Left lung (tissue), 10 donors: ENCODE results near the gene AGAP1. TPM values are rescaled to one million over a fixed set of nuclear protein-coding genes. Genes with fewer than 3 reads are reported as not detected.

ENCODE experiments used
- ATAC-seq: fragments of 200-7000 bp; cut with Tn5 transposase; one replicate; pipeline ENCODE4 v1.9.1; 2020; ENCODE audit warnings: moderate library complexity
- DNase-seq, 4 donors: peaks; one replicate each; pipeline ENCODE4 v3.0.0-alpha.2; 2013 to 2020
- H3K27ac ChIP-seq, 2 donors: fragments of 200-600 bp; sonication (generic) in 1 of 2; one replicate each; pipeline versions ENCODE4 v1.5.0 to v1.8.0; 2020 to 2021
- H3K27me3 ChIP-seq, 2 donors: fragments of 200-600 bp; sonication (generic) in 1 of 2; one replicate each; pipeline versions ENCODE4 v1.5.0 to v1.8.0; 2020 to 2021
- H3K36me3 ChIP-seq, 2 donors: fragments of 200-600 bp; sonication (generic) in 1 of 2; one replicate each; pipeline versions ENCODE4 v1.5.0 to v1.8.0; 2020 to 2021
- H3K4me1 ChIP-seq, 2 donors: fragments of 200-600 bp; one replicate each; pipeline ENCODE4 v1.8.0; 2021
- H3K4me3 ChIP-seq, 2 donors: fragments of 200-600 bp; sonication (generic) in 1 of 2; one replicate each; pipeline versions ENCODE4 v1.5.0 to v1.8.0; 2020 to 2021; ENCODE audit warnings: mild to moderate bottlenecking in 1 of 2
- H3K9me3 ChIP-seq, 2 donors: fragments of 200-600 bp; sonication (generic) in 1 of 2; one replicate each; pipeline versions ENCODE4 v1.5.0 to v1.8.0; 2020 to 2021
- CTCF ChIP-seq, 2 donors: fragments of 200-600 bp; sonication (generic) in 1 of 2; IDR thresholded peaks; one replicate each; pipeline versions ENCODE4 v1.5.0 to v1.8.0; 2021; ENCODE audit warnings: antibody characterized with exemption in 2 of 2
- intact Hi-C, 2 donors: fragments of 100-400 bp; cut with DNase I; formaldehyde crosslinking; loops; one replicate each; pipeline versions ENCODE4 v1.11.2 to v1.14.2; 2022
- polyA plus RNA-seq, 6 donors: library from polyadenylated mRNA; unstranded; fragments of 120-200 nt; gene quantifications; one replicate each; pipeline ENCODE4 v1.2.1, GENCODE V29; 2013; ENCODE audit not compliant: insufficient read length in 6 of 6
- total RNA-seq, 2 donors: library from RNA; stranded (reverse); fragmentation: NEBNext Ultra II Directional; extraction: Animal tissue kit (Norgen Biotek cat#: 25700); gene quantifications; one replicate each; pipeline ENCODE4 v1.2.1, GENCODE V29; 2021
- donor health status: DM: no; HTN: yes; CAD: no.
- donor health status: DM: no; HTN: no; CAD: no.

AGAP1 gene
- total and polyA plus RNA-seq, 8 donors: 13.1 to 25.4 (median 22.4) TPM

- H3K27ac ChIP-seq: no peak overlapping the region
- H3K4me1 ChIP-seq: no peaks in the 10 kb centered on the region
- intact Hi-C loops: no loop called here
- H3K9me3 ChIP-seq: no peaks in the 10 kb centered on the region
- no peak for TF ChIP-seq CTCF (IDR thresholded peaks at IDR 0.05)
- ATAC-seq (no peak), DNase-seq (no peak)
- H3K36me3 ChIP-seq: peaks cover 0 to 27% of the 10 kb centered on the region in 2 donors
- H3K4me3 ChIP-seq: no peak overlapping the region
- no peaks in the 10 kb centered on the region for H3K27me3 ChIP-seq
Measured at GRCh38 chr2:235970204-235971040, 476.6 kb downstream of the AGAP1 start.

GRCh38 chr2:235976516-235976915, 482.7 kb downstream of the AGAP1 start:
- intact Hi-C loops: no loop called here
- no peak for TF ChIP-seq CTCF (IDR thresholded peaks at IDR 0.05)
- H3K4me1 ChIP-seq: no peaks in the 10 kb centered on the region
- no peak overlapping the region for H3K4me3 ChIP-seq
- no peaks in the 10 kb centered on the region for H3K36me3 ChIP-seq
- H3K27me3 ChIP-seq: no peaks in the 10 kb centered on the region
- no peak for DNase-seq
- no peak for ATAC-seq
- H3K9me3 ChIP-seq: no peaks in the 10 kb centered on the region
- no peak overlapping the region for H3K27ac ChIP-seq

- Histone ChIP-seq H3K4me3 (no peak overlapping the region), H3K4me1 (no peaks in the 10 kb centered on the region), H3K36me3 (no peaks in the 10 kb centered on the region), H3K27me3 (no peaks in the 10 kb centered on the region), H3K9me3 (no peaks in the 10 kb centered on the region), H3K27ac (no peak overlapping the region)
- no peak for TF ChIP-seq CTCF (IDR thresholded peaks at IDR 0.05)
- intact Hi-C loops: no loop called here
- DNase-seq (no peak), ATAC-seq (no peak)
Measured at GRCh38 chr2:235976956-235977355, 483.1 kb downstream of the AGAP1 start.

GRCh38 chr2:235977445-235977844, 483.6 kb downstream of the AGAP1 start:
- Histone ChIP-seq H3K4me3 (no peak overlapping the region), H3K9me3 (no peaks in the 10 kb centered on the region), H3K27ac (no peak overlapping the region), H3K36me3 (no peaks in the 10 kb centered on the region), H3K27me3 (no peaks in the 10 kb centered on the region), H3K4me1 (no peaks in the 10 kb centered on the region)
- intact Hi-C loops: no loop called here
- DNase-seq (no peak), ATAC-seq (no peak)
- no peak for TF ChIP-seq CTCF (IDR thresholded peaks at IDR 0.05)

GRCh38 chr2:235978022-235978421, 484.2 kb downstream of the AGAP1 start:
- Histone ChIP-seq H3K9me3 (no peaks in the 10 kb centered on the region), H3K4me1 (no peaks in the 10 kb centered on the region), H3K4me3 (no peak overlapping the region), H3K27ac (no peak overlapping the region), H3K27me3 (no peaks in the 10 kb centered on the region), H3K36me3 (no peaks in the 10 kb centered on the region)
- no peak for TF ChIP-seq CTCF (IDR thresholded peaks at IDR 0.05)
- DNase-seq (no peak), ATAC-seq (no peak)
- intact Hi-C loops: no loop called here
